H1 (cell line): Measurements from ENCODE around the gene EPHA4. TPM values are rescaled to one million over a fixed set of nuclear protein-coding genes. Genes with fewer than 3 reads are reported as not detected.

Experiments
- CTCF ChIA-PET: fragments of 300-600 bp; sonication (Branson Sonifier 250); formaldehyde crosslinking; loops from one replicate; lab custom pipeline; 2021; ENCODE audit not compliant: partially characterized antibody; lab: Charles Lee
- POLR2A ChIA-PET: fragments of 300-600 bp; sonication (Branson Sonifier 250); formaldehyde crosslinking; loops from one replicate; lab custom pipeline; 2021; ENCODE audit warnings: inconsistent platforms; ENCODE audit not compliant: partially characterized antibody; lab: Charles Lee
- DNase-seq, 2 experiments: peaks; one replicate each; pipeline versions ENCODE4 v3.0.0 to v3.0.0-alpha.2; 2010 to 2022; ENCODE audit warnings: low spot score in 2 of 2, low read depth in 1 of 2, mixed read lengths in 1 of 2
- FAIRE-seq: peaks from 2 replicates; lab custom pipeline; 2011; peaks lifted over from hg19 to GRCh38; lab: Jason Lieb, UNC
- H2AFZ ChIP-seq: 2 replicates; pipeline ENCODE4 v1.8.1; 2012; ENCODE audit warnings: low read length, inconsistent platforms
- H2AK5ac ChIP-seq: 2 replicates; pipeline ENCODE4 v1.6.1; 2013; ENCODE audit warnings: low read depth, low read length
- H2BK120ac ChIP-seq: replicated peaks from 2 replicates; pipeline ENCODE3; 2013; ENCODE audit warnings: low read depth, low read length, inconsistent platforms
- H2BK12ac ChIP-seq: 2 replicates; pipeline ENCODE4 v1.6.1; 2013; ENCODE audit warnings: low read depth, low read length
- H2BK15ac ChIP-seq: 2 replicates; pipeline ENCODE4 v1.6.1; 2013; ENCODE audit warnings: low read length
- H2BK20ac ChIP-seq: 2 replicates; pipeline ENCODE4 v1.6.1; 2013; ENCODE audit warnings: low read length
- H2BK5ac ChIP-seq: 2 replicates; pipeline ENCODE4 v1.6.1; 2013; ENCODE audit warnings: low read depth, low read length
- H3K14ac ChIP-seq: 2 replicates; pipeline ENCODE4 v1.6.1; 2013; ENCODE audit warnings: inconsistent platforms; ENCODE audit not compliant: insufficient read length
- H3K18ac ChIP-seq: 2 replicates; pipeline ENCODE4 v1.6.1; 2013; ENCODE audit warnings: low read length; ENCODE audit errors: extremely low read depth
- H3K23ac ChIP-seq: 2 replicates; pipeline ENCODE4 v1.6.1; 2013; ENCODE audit warnings: inconsistent platforms; ENCODE audit not compliant: insufficient read length
- H3K23me2 ChIP-seq: 2 replicates; pipeline ENCODE4 v1.6.1; 2013; ENCODE audit warnings: low read depth, low read length
- H3K27ac ChIP-seq: 2 replicates; pipeline ENCODE4 v1.6.1; 2011; ENCODE audit warnings: low read depth, low read length, inconsistent platforms
- H3K27me3 ChIP-seq, 4 experiments: replicated peaks in 1 of 4; 1 replicate in 1 of 4; 2 replicates in 3 of 4; pipeline versions ENCODE4 v1.6.1 to v1.8.1; 2011 to 2013; ENCODE audit warnings: low read length in 3 of 4, mild to moderate bottlenecking in 3 of 4, inconsistent platforms in 2 of 4, mixed read lengths in 2 of 4, moderate library complexity in 1 of 4; ENCODE audit not compliant: control insufficient read depth in 3 of 4, insufficient read depth in 3 of 4; ENCODE audit errors: extremely low read depth in 1 of 4
- H3K36me3 ChIP-seq, 4 experiments: 2 replicates each; pipeline versions ENCODE4 v1.6.1 to v1.8.1; 2011 to 2013; ENCODE audit warnings: mild to moderate bottlenecking in 4 of 4, low read length in 3 of 4, moderate library complexity in 2 of 4, control low read depth in 1 of 4, inconsistent platforms in 1 of 4; ENCODE audit not compliant: insufficient read depth in 4 of 4, control insufficient read depth in 2 of 4
- H3K4ac ChIP-seq: replicated peaks from 2 replicates; pipeline ENCODE3; 2013; ENCODE audit warnings: low read length, low read depth, mixed read lengths, inconsistent platforms; ENCODE audit not compliant: insufficient read length
- H3K4me1 ChIP-seq, 4 experiments: replicated peaks in 1 of 4; 1 replicate in 1 of 4; 2 replicates in 3 of 4; pipeline versions ENCODE4 v1.6.1 to v1.8.1; 2011 to 2013; ENCODE audit warnings: low read length in 3 of 4, inconsistent platforms in 2 of 4, mixed read lengths in 1 of 4; ENCODE audit not compliant: insufficient read depth in 4 of 4, control insufficient read depth in 3 of 4
- H3K4me2 ChIP-seq, 2 experiments: 2 replicates each; pipeline versions ENCODE4 v1.6.1 to v1.8.1; 2011 to 2013; ENCODE audit warnings: low read depth in 2 of 2, low read length in 2 of 2, control low read depth in 1 of 2, inconsistent platforms in 1 of 2, mild to moderate bottlenecking in 1 of 2; ENCODE audit not compliant: insufficient read depth in 1 of 2
- H3K4me3 ChIP-seq, 4 experiments: fragments of 200-600, 300-600 bp in 1 of 4; sonication (generic), shearing (Covaris generic), sonication (Bioruptor Twin) in 1 of 4; 2 replicates each; pipeline versions ENCODE4 v1.5.1 to v1.8.1; 2011 to 2016; ENCODE audit warnings: low read length in 4 of 4, low read depth in 3 of 4, control low read depth in 2 of 4, inconsistent platforms in 2 of 4, mild to moderate bottlenecking in 2 of 4, mixed read lengths in 1 of 4, moderate library complexity in 1 of 4; ENCODE audit not compliant: insufficient read depth in 2 of 4; ENCODE audit errors: extremely low read depth in 1 of 4
- H3K56ac ChIP-seq: replicated peaks from 2 replicates; pipeline ENCODE3; 2013; ENCODE audit warnings: low read depth, mild to moderate bottlenecking, mixed read lengths, low read length, inconsistent platforms; ENCODE audit not compliant: insufficient read length
- H3K79me1 ChIP-seq: 2 replicates; pipeline ENCODE4 v1.6.1; 2013; ENCODE audit warnings: low read depth, low read length, control low read depth
- H3K79me2 ChIP-seq, 2 experiments: 2 replicates each; pipeline versions ENCODE4 v1.6.1 to v1.8.1; 2012 to 2013; ENCODE audit warnings: low read length in 2 of 2, mild to moderate bottlenecking in 2 of 2, inconsistent platforms in 1 of 2; ENCODE audit not compliant: insufficient read depth in 2 of 2, control insufficient read depth in 1 of 2
- H3K9ac ChIP-seq, 4 experiments: replicated peaks in 1 of 4; 1 replicate in 1 of 4; 2 replicates in 3 of 4; pipeline versions ENCODE4 v1.6.1 to v1.8.1; 2011 to 2013; ENCODE audit warnings: low read depth in 3 of 4, low read length in 3 of 4, control low read depth in 2 of 4, mild to moderate bottlenecking in 2 of 4, moderate library complexity in 2 of 4, inconsistent platforms in 1 of 4; ENCODE audit errors: extremely low read depth in 1 of 4
- H3K9me3 ChIP-seq, 2 experiments: 2 replicates each; pipeline versions ENCODE4 v1.6.1 to v1.8.1; 2012 to 2013; ENCODE audit warnings: mild to moderate bottlenecking in 2 of 2, moderate library complexity in 2 of 2, control low read depth in 1 of 2, inconsistent platforms in 1 of 2, low read depth in 1 of 2, low read length in 1 of 2, mixed read lengths in 1 of 2; ENCODE audit not compliant: insufficient read depth in 2 of 2
- H4K20me1 ChIP-seq, 2 experiments: replicated peaks in 1 of 2; 2 replicates each; pipeline versions ENCODE3 to v1.8.1; 2011 to 2013; ENCODE audit warnings: inconsistent platforms in 2 of 2, low read length in 2 of 2, mild to moderate bottlenecking in 1 of 2; ENCODE audit not compliant: insufficient read depth in 2 of 2, control insufficient read depth in 1 of 2
- H4K5ac ChIP-seq: 2 replicates; pipeline ENCODE4 v1.6.1; 2013; ENCODE audit warnings: low read length, low read depth, mixed read lengths, inconsistent platforms; ENCODE audit not compliant: insufficient read length
- H4K8ac ChIP-seq: 2 replicates; pipeline ENCODE4 v1.8.0; 2013; ENCODE audit warnings: mild to moderate bottlenecking, moderate library complexity, low read length, inconsistent platforms; ENCODE audit not compliant: insufficient read depth; ENCODE audit errors: extremely low read depth
- H4K91ac ChIP-seq: replicated peaks from 2 replicates; pipeline ENCODE3; 2013; ENCODE audit warnings: low read length, mixed read lengths, inconsistent platforms; ENCODE audit not compliant: insufficient read length
- ATF3 ChIP-seq: IDR thresholded peaks from 2 replicates; pipeline ENCODE4 v1.6.1; 2011; ENCODE audit warnings: low read depth, mild to moderate bottlenecking, low read length; ENCODE audit not compliant: insufficient read depth
- BCL11A ChIP-seq, 2 experiments: IDR thresholded peaks; one replicate each; pipeline ENCODE4 v1.6.1; 2011; ENCODE audit warnings: low read depth in 2 of 2, low read length in 2 of 2, mild to moderate bottlenecking in 2 of 2
- CHD2 ChIP-seq: IDR thresholded peaks from 2 replicates; pipeline ENCODE4 v1.6.1; 2012; ENCODE audit warnings: low read length, improper control_type of control experiment
- E2F6 ChIP-seq: IDR thresholded peaks from 2 replicates; pipeline ENCODE4 v1.6.1; 2012; ENCODE audit warnings: inconsistent platforms
- EZH2 ChIP-seq: fragments of 200-600 bp; sonication (generic); IDR thresholded peaks from 2 replicates; pipeline ENCODE4 v1.7.1; 2012; ENCODE audit warnings: low read depth, mild to moderate bottlenecking, moderate library complexity, low read length, inconsistent platforms; ENCODE audit not compliant: severe bottlenecking
- MAX ChIP-seq: IDR thresholded peaks from 2 replicates; pipeline ENCODE4 v1.6.1; 2012; ENCODE audit warnings: inconsistent platforms
- POU5F1 ChIP-seq: IDR thresholded peaks from 2 replicates; pipeline ENCODE4 v1.6.1; 2011; ENCODE audit warnings: low read depth, mild to moderate bottlenecking, low read length, moderate library complexity
- RAD21 ChIP-seq, 2 experiments: IDR thresholded peaks in 1 of 2; conservative IDR thresholded peaks in 1 of 2; 2 replicates each; pipeline ENCODE4 v1.6.1; 2011; ENCODE audit warnings: low read depth in 2 of 2, low read length in 2 of 2, improper control_type of control experiment in 1 of 2, inconsistent platforms in 1 of 2, mild to moderate bottlenecking in 1 of 2, moderate library complexity in 1 of 2
- SAP30 ChIP-seq: fragments of 300-600 bp; sonication (generic); IDR thresholded peaks from 2 replicates; pipeline ENCODE4 v1.7.1; 2012; ENCODE audit warnings: low read length, moderate library complexity, mild to moderate bottlenecking, inconsistent platforms; ENCODE audit not compliant: insufficient read depth, insufficient replicate concordance
- SP4 ChIP-seq: IDR thresholded peaks from 2 replicates; pipeline ENCODE4 v1.6.1; 2012; ENCODE audit warnings: low read length, inconsistent platforms
- SUZ12 ChIP-seq: fragments of 200-600 bp; sonication (generic); IDR thresholded peaks from 2 replicates; pipeline ENCODE4 v1.6.1; 2012; ENCODE audit warnings: mild to moderate bottlenecking, inconsistent platforms, low read length, moderate library complexity, mixed read lengths
- TEAD4 ChIP-seq: IDR thresholded peaks from 2 replicates; pipeline ENCODE4 v1.6.1; 2012; ENCODE audit warnings: low read depth, low read length, inconsistent platforms, mixed read lengths
- WGBS, 2 experiments: shearing (Covaris generic) in 1 of 2; methylation state at CpG; one replicate each; pipeline versions ENCODE4 v1.1.6 to v1.1.7; 2013 to 2015; ENCODE audit warnings: low lambda C conversion rate in 2 of 2, mixed read lengths in 2 of 2, inconsistent platforms in 1 of 2, low coverage in 1 of 2, missing lambda C conversion rate in 1 of 2; ENCODE audit not compliant: insufficient replicate concordance in 2 of 2, insufficient coverage in 1 of 2, insufficient read length in 1 of 2; ENCODE audit errors: extremely low coverage in 1 of 2, missing lambda C conversion rate in 1 of 2; 5-methylcytosine and 5-hydroxymethylcytosine counted together
- polyA plus RNA-seq, 7 experiments: library from polyadenylated mRNA; depleted of rRNA in 3 of 7; stranded (reverse) in 5 of 7; unstranded in 2 of 7; fragments of >200 nt in 5 of 7; fragments of 200-250 nt in 2 of 7; gene quantifications; 1 replicate in 5 of 7; 2 replicates in 1 of 7; 4 replicates in 1 of 7; pipeline versions ENCODE4 v1.2.1 to v1.2.3, GENCODE V29; 2011 to 2013; ENCODE audit warnings: missing spikeins in 2 of 7, mixed read lengths in 2 of 7
- total RNA-seq: library from RNA; stranded (reverse); fragmentation: NEBNext Ultra II Directional; extraction: Animal tissue kit (Norgen Biotek cat#: 25700); gene quantifications from 2 replicates; pipeline ENCODE4 v1.2.1, GENCODE V29; 2021

EPHA4 gene
- total and polyA plus RNA-seq, 2 of the 8 experiments (the other 6 are each of a cell fraction or from before 2014, with no cell fraction given): 4.3 to 5.7 TPM

GRCh38 chr2:221494556-221494955 is 77.5 kb downstream of the EPHA4 start:
- Histone ChIP-seq H4K91ac (no peak overlapping the region), H3K4me1 (peaks cover 0 to 5% (median 0%) of the 10 kb centered on the region in 4 experiments; a peak in 1 of 7 replicates), H3K9ac (no peak overlapping the region), H3K4me3 (no peak overlapping the region), H3K4me2 (no peak overlapping the region), H4K5ac (no peak overlapping the region), H3K27ac (no peak overlapping the region), H2BK15ac (no peak overlapping the region), H2BK12ac (no peak overlapping the region), H3K79me2 (no peaks in the 10 kb centered on the region), H3K56ac (no peak overlapping the region), H4K8ac (no peak overlapping the region), H3K4ac (no peak overlapping the region), H4K20me1 (no peaks in the 10 kb centered on the region), H3K23me2 (no peaks in the 10 kb centered on the region), H3K27me3 (no peaks in the 10 kb centered on the region), H2AFZ (no peak overlapping the region), H2BK120ac (no peak overlapping the region), H2BK5ac (no peak overlapping the region), H3K36me3 (no peaks in the 10 kb centered on the region), H2BK20ac (no peak overlapping the region), H3K14ac (no peak overlapping the region), H3K9me3 (no peaks in the 10 kb centered on the region), H3K79me1 (no peaks in the 10 kb centered on the region), H3K18ac (no peak overlapping the region), H2AK5ac (no peak overlapping the region), H3K23ac (no peak overlapping the region)
- CTCF ChIA-PET: interaction anchor here (0.5 to 2.2 kb wide), 7 partner anchors 11 to 577 kb away, joined by 3 to 9 read pairs (median 4); no protein-coding TSS in a partner anchor
- FAIRE-seq (no peak), DNase-seq (no peak)
- POLR2A ChIA-PET: no interaction called here
- WGBS, 2 experiments: 100% methylated on average over 3 of the region's 3 CpGs; no CpG with 5 or more reads in 1 of the 2 experiments
- TF ChIP-seq E2F6 (no peak), SAP30 (no peak), TEAD4 (no peak), SP4 (no peak), MAX (no peak), POU5F1 (no peak), EZH2 (no peak), RAD21 (IDR thresholded peaks at IDR 0.05 in 1 of 2, conservative IDR thresholded peaks at IDR 0.05 in 1 of 2; ENCODE audit: low read depth in 2 of 2, low read length in 2 of 2) (no peak), BCL11A (IDR thresholded peaks at IDR 0.05; ENCODE audit: low read depth in 2 of 2, low read length in 2 of 2) (no peak), SUZ12 (no peak), CHD2 (no peak), ATF3 (no peak)
